H1 (cell line): ENCODE measurements around the gene SLC13A5.

Experiments used
- CREB1 ChIP-seq: IDR thresholded peaks from 2 replicates; pipeline ENCODE4 v1.6.1; 2012; ENCODE audit warnings: inconsistent platforms
- CTCF ChIP-seq, 3 experiments: IDR thresholded peaks; 1 replicate in 2 of 3; 2 replicates in 1 of 3; pipeline versions ENCODE4 v1.5.1 to v1.6.1; 2011; ENCODE audit warnings: low read length in 3 of 3, mild to moderate bottlenecking in 3 of 3, inconsistent platforms in 2 of 3, low read depth in 1 of 3, moderate library complexity in 1 of 3; ENCODE audit not compliant: insufficient read depth in 1 of 3; ENCODE audit errors: control extremely low read depth in 1 of 3
- FOSL1 ChIP-seq: IDR thresholded peaks from 2 replicates; pipeline ENCODE4 v1.6.1; 2011; ENCODE audit warnings: mild to moderate bottlenecking, low read depth, low read length, moderate library complexity; ENCODE audit not compliant: insufficient read depth
- JUND ChIP-seq: IDR thresholded peaks from 2 replicates; pipeline ENCODE4 v1.6.1; 2011; ENCODE audit warnings: mild to moderate bottlenecking, improper control_type of control experiment, low read length
- NANOG ChIP-seq: IDR thresholded peaks from 2 replicates; pipeline ENCODE4 v1.6.1; 2011; ENCODE audit warnings: low read length, low read depth, mild to moderate bottlenecking, inconsistent platforms; ENCODE audit not compliant: insufficient read depth, poor library complexity, severe bottlenecking
- POLR2AphosphoS5 ChIP-seq: IDR thresholded peaks from 2 replicates; pipeline ENCODE4 v1.6.1; 2011; ENCODE audit warnings: low read depth, low read length
- RAD21 ChIP-seq, 2 experiments: IDR thresholded peaks in 1 of 2; conservative IDR thresholded peaks in 1 of 2; 2 replicates each; pipeline ENCODE4 v1.6.1; 2011; ENCODE audit warnings: low read depth in 2 of 2, low read length in 2 of 2, improper control_type of control experiment in 1 of 2, inconsistent platforms in 1 of 2, mild to moderate bottlenecking in 1 of 2, moderate library complexity in 1 of 2
- SIX5 ChIP-seq: IDR thresholded peaks from 2 replicates; pipeline ENCODE4 v1.6.1; 2011; ENCODE audit warnings: mild to moderate bottlenecking, low read depth, low read length

GRCh38 chr17:6690641-6691040, 22.5 kb downstream of the SLC13A5 start:
- TF ChIP-seq NANOG (no peak), SIX5 (no peak), CTCF (IDR thresholded peaks at IDR 0.05; ENCODE audit: control extremely low read depth in 1 of 3, insufficient read depth in 1 of 3, low read depth in 1 of 3, low read length in 3 of 3) (no peak), FOSL1 (no peak), CREB1 (no peak), POLR2AphosphoS5 (no peak), RAD21 (IDR thresholded peaks at IDR 0.05 in 1 of 2, conservative IDR thresholded peaks at IDR 0.05 in 1 of 2; ENCODE audit: low read depth in 2 of 2, low read length in 2 of 2) (no peak), JUND (no peak)
